Ascending aorta (tissue), 2 donors: ENCODE measurements around the gene TACC3. TPM values are rescaled to one million over a fixed set of nuclear protein-coding genes. Genes with fewer than 3 reads are reported as not detected.

Experiments
- DNase-seq, 2 donors: peaks; one replicate each; pipeline ENCODE4 v3.0.0-alpha.2; 2019; ENCODE audit warnings: low spot score in 2 of 2
- H3K27ac ChIP-seq, 2 donors: fragments of 200-600 bp; sonication (generic); one replicate each; pipeline ENCODE4 v1.5.1; 2016 to 2017; ENCODE audit warnings: mild to moderate bottlenecking in 1 of 2
- H3K27me3 ChIP-seq: fragments of 200-600 bp; sonication (generic); one replicate; pipeline ENCODE4 v1.5.1; 2017
- H3K36me3 ChIP-seq, 2 donors: fragments of 200-600 bp; sonication (generic); one replicate each; pipeline ENCODE4 v1.5.1; 2016
- H3K4me1 ChIP-seq, 2 donors: fragments of 200-600 bp; sonication (generic); one replicate each; pipeline ENCODE4 v1.5.1; 2016 to 2017; ENCODE audit warnings: mild to moderate bottlenecking in 1 of 2
- H3K4me3 ChIP-seq, 2 donors: fragments of 200-600 bp; sonication (generic); one replicate each; pipeline ENCODE4 v1.5.1; 2016 to 2017; ENCODE audit warnings: mild to moderate bottlenecking in 1 of 2
- H3K9me3 ChIP-seq, 2 donors: fragments of 200-600 bp; sonication (generic); one replicate each; pipeline ENCODE4 v1.5.1; 2016
- CTCF ChIP-seq, 3 experiments: fragments of 200-600 bp in 2 of 3; fragments of 450-650 bp in 1 of 3; sonication (generic) in 2 of 3; IDR thresholded peaks; one replicate each; pipeline ENCODE4 v1.5.1; 2016 to 2019; ENCODE audit warnings: antibody characterized with exemption in 3 of 3, mild to moderate bottlenecking in 1 of 3, moderate library complexity in 1 of 3
- intact Hi-C: fragments of 100-400 bp; cut with DNase I; formaldehyde crosslinking; loops from one replicate; pipeline ENCODE4 v1.15.1; 2023
- total RNA-seq: library from RNA; depleted of rRNA; stranded (reverse); fragments of >200 nt; gene quantifications from one replicate; pipeline ENCODE4 v1.1.0, GENCODE V29; 2016

The TACC3 gene
- total RNA-seq, 1 donor from 2014 or later, result 2.7 TPM

GRCh38 chr4:1749370-1749769, 28.0 kb downstream of the TACC3 start:
- no peak overlapping the region for H3K27ac ChIP-seq
- H3K4me1 ChIP-seq, result peaks cover 0 to 2% of the 10 kb centered on the region in 2 donors
- no peaks in the 10 kb centered on the region for H3K27me3 ChIP-seq
- intact Hi-C loops, result loop anchor here (5.0 kb wide), 1 partner anchor 63 kb away; no protein-coding TSS in a partner anchor
- no peaks in the 10 kb centered on the region for H3K36me3 ChIP-seq
- no peak overlapping the region for H3K4me3 ChIP-seq
- TF ChIP-seq CTCF (IDR thresholded peaks at IDR 0.05), result no peak
- no peaks in the 10 kb centered on the region for H3K9me3 ChIP-seq
- no peak for DNase-seq

GRCh38 chr4:1749826-1750225, 28.5 kb downstream of the TACC3 start:
- no peak overlapping the region for H3K4me3 ChIP-seq
- intact Hi-C loops, result loop anchor here (5.0 kb wide), 1 partner anchor 62 kb away; no protein-coding TSS in a partner anchor
- TF ChIP-seq CTCF (IDR thresholded peaks at IDR 0.05), result no peak
- H3K4me1 ChIP-seq, result peaks cover 0 to 2% of the 10 kb centered on the region in 2 donors
- H3K27me3 ChIP-seq, result no peaks in the 10 kb centered on the region
- H3K9me3 ChIP-seq, result no peaks in the 10 kb centered on the region
- DNase-seq, result no peak
- no peaks in the 10 kb centered on the region for H3K36me3 ChIP-seq
- H3K27ac ChIP-seq, result no peak overlapping the region

- TF ChIP-seq CTCF (IDR thresholded peaks at IDR 0.05), result no peak
- no peaks in the 10 kb centered on the region for H3K9me3 ChIP-seq
- no peak overlapping the region for H3K27ac ChIP-seq
- no peaks in the 10 kb centered on the region for H3K27me3 ChIP-seq
- DNase-seq, result no peak
- intact Hi-C loops, result no loop called here
- peaks cover 0 to 2% of the 10 kb centered on the region in 2 donors for H3K4me1 ChIP-seq
- no peak overlapping the region for H3K4me3 ChIP-seq
- no peaks in the 10 kb centered on the region for H3K36me3 ChIP-seq
These were observed 29.2 kb downstream of the TACC3 start for GRCh38 chr4:1750381-1751154.

- Histone ChIP-seq H3K36me3 (no peaks in the 10 kb centered on the region), H3K27ac (no peak overlapping the region), H3K4me3 (no peak overlapping the region), H3K27me3 (no peaks in the 10 kb centered on the region), H3K9me3 (no peaks in the 10 kb centered on the region), H3K4me1 (peaks cover 0 to 2% of the 10 kb centered on the region in 2 donors)
- intact Hi-C loops, result no loop called here
- TF ChIP-seq CTCF (IDR thresholded peaks at IDR 0.05), result no peak
- DNase-seq, result no peak
These were observed 30.0 kb downstream of the TACC3 start for GRCh38 chr4:1751155-1751918.

GRCh38 chr4:1751919-1752283, 30.6 kb downstream of the TACC3 start:
- Histone ChIP-seq H3K27me3 (no peaks in the 10 kb centered on the region), H3K27ac (no peak overlapping the region), H3K4me1 (peaks cover 0 to 2% of the 10 kb centered on the region in 2 donors), H3K9me3 (no peaks in the 10 kb centered on the region), H3K36me3 (no peaks in the 10 kb centered on the region), H3K4me3 (no peak overlapping the region)
- intact Hi-C loops, result no loop called here
- DNase-seq, result no peak
- TF ChIP-seq CTCF (IDR thresholded peaks at IDR 0.05), result no peak
